NCI-H2029 (cell line): ENCODE results near the gene VNN1.
"Not testable (repeated sequence)": the region's sequence is repeated elsewhere in the genome, so short reads cannot be mapped to it uniquely, and the experiment has no call there.

ENCODE experiments used
- DNase-seq: peaks from one replicate; lab custom pipeline; 2025; lab: John Stamatoyannopoulos, UW

VNN1 gene

DNA sequence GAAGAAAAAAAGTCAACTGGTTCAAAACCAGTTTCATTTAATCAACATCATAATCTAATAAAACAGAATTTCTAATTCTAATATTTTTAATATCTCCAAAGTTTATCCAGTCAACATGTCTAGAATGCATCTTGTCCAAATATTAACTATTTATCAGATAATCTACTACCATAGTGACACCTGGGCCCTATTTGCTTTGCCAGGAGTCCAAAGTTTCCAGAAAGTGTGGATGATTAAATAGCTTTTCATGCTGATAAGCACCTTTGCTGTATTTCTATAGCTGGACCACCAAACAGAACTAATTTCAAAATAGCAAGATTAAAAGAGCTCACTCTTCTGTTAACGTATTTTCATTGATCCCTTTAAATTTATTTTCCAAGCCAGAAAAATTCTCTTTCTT lies 42.6 kb downstream of the VNN1 start:
- no peak for DNase-seq

DNA sequence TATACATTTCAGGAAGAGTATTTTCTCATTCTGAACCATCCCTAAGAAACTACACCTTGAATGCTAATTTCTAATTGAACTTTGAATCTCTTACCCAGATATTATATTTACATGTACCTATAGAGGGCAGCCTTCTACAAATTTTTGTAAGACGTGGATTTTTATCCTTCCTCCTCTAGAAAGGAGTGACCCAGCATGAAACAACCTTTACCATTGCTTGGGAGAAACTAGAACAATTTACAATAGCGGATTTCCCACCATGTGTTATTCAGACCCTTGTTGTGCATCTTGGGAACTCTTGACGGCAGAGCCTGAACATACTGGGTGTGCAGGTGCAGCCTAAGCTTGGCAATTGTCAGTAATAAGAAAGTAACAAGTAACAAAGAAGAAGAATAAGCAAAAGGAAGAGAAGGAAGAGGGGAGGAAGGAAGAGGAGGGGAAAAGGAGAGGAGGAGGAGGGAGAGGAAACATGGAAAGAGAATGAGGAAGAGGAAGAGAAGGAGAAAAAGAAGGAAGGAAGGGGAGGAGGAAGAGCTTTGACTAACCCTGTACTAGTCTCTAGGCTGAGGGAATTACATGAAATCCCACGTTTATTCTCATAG lies 44.1 kb downstream of the VNN1 start:
- peak; percentile 4 for DNase-seq

DNA sequence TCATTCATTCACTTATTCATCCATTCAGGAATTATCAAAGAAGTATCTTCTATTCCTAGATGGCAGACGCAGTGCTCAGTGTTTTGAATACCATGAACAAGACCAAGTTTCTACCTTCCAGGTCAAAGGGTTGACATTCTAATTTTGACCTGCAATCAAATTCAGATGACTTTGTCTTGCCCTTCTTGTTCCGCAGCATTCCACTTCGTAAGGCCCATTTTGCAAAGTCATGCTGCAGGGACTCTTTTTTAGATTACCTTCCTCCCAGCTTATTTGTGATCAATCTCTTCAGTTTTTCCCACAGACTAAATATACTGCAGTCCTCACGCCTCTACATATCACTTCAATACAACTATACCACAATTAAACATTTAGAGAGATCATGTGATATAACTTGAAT lies 47.7 kb downstream of the VNN1 start:
- DNase-seq: no peak

DNA sequence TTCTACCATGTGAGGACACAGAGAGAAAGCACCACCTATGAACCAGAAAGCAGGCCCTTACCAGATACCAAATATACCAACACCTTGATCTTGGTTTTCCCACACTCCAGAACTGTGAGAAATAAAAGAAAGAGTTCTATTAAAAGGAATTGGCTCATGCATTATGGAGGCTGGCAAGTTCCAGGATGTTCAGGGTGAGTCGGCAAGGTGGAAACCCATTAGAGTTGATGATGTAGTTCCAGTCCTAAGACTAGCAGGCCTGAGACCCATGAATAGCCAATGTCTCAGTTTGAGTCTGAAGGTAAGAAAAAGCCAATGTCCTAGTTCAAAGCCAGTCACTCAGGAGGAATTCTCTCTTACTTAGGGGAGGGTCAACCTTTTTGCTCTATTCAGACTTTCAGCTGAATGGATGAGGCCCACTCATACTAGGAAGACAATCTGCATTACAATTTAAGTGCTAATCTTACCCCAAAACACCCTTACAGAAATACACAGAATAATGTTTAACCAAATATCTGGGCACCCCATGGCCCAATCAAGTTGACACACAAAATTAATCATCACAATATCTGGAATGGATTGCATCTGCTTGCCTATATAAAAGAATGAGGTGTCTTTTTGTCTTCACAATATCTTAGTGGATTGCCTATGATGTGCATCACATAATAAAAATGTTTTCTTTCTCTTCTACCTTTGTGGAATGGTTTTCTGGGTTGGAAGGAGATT lies 49.4 kb downstream of the VNN1 start:
- DNase-seq: no peak

DNA sequence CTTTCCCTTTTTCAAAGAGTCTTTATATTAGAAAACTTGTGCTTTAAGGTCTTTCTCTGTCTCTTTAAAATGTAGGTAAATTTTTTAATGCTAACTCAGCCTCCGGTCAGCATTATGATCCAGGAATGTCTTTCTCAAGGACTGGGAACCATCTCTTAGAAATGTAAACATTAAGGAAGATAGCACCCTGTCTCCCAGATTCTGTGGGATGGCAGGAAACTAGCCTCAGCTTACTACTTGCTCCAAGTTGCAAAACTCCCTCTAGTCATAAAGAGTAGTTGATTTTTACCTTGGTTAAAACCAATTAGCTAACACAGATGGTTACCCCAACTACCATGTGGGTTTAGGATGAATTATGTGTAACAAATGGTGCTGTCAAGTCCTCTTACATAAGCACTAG lies 50.2 kb downstream of the VNN1 start:
- DNase-seq: no peak

DNA sequence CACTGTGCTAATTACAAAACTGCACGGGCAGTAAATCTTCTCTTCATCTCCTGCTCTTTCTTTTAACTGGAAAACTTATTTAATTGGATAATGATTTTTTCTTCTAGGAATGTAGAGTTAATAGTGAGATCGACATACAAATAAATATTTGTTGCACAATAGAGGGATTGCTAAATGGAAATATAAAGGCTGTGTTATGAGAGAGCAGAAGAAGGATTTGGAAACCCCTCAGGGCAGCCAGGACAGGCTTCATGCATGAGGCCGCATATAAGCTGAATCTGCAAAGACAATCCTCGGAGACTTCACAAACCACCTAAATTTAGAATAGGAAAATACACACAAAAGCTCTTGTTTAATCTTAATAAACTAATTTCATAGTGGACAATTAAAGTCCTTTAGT lies 51.9 kb downstream of the VNN1 start:
- no peak for DNase-seq

DNA sequence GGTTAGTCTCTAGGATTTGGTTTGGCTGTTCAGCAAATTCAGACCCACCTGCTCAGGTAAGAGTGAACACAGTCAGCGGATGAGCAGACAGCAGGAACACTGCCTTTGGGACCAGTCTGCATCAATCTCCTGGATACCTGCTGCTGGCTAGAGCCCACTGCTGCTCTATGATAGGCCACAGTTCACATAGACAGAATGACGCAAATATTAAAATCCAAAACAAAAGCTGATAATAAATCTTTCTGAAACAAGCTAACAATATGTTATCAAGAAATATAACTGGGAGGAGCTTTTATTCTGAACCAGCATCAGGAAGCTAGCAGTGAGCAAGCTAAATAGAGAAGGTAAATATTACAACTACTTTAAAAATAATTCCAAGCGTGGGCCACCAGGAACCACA lies 54.8 kb downstream of the VNN1 start, which contains the start of gene TAAR1:
Gene TAAR1, minus strand, starts transcription at position 101 of the 400 bp plus-strand sequence. CDS start 13,179 bp downstream, outside the sequence.
- DNase-seq: no peak

DNA sequence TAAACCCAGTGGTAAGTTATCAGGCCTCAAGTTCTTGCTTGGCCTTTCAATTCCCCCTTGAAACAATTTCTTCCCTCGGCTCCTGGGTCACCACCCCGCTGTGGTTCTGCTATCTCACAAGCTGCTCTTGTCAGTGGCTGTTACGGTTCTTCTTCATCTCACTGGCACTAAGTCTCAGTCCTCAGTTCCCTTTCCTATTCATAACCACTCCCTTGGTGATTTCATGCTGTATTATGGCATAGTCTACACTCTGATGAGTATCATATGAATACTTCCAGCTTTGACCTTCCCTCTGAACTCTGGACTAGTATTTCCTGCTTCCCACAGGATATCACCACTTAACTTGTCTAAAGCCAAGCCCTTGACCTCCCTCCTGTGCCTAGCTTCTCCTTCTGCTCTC lies 62.8 kb downstream of the VNN1 start:
- DNase-seq: no peak

DNA sequence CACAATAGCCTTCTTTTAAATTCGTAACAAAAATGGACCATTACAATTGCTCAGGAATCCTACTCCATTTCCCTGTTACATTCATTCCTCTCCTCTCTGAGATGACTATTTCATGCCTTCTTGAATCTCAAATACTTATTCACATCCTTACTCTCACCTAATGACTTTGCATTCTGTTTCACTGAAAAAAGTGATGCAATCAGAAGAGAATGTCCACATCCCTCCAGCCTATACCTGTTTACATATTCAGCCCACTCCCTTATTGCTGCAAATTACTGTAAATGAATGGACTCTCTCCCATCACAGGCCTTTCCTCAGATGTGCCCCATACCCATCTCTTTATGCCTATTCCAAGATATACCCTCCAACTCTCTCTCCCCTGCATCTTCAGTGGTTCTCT lies 63.4 kb downstream of the VNN1 start:
- DNase-seq: no peak

DNA sequence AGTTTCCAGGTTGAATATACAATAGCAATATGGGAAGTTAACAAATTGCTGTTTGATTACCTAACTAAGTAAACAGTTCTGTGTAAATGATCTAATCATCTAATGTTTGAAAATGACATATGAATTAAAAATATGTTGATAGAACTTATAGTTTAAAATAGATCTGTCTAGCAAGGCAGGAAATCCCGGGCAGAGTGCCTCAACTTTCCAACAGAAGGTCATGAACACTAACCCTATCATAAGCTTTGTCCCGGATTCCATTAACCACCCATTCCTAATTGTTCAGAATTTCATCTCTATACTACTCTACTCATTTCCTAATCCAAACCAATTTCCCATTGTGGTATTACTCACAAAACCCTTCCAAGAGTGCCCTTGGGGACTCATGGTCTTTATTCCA lies 65.0 kb downstream of the VNN1 start:
- no peak for DNase-seq

DNA sequence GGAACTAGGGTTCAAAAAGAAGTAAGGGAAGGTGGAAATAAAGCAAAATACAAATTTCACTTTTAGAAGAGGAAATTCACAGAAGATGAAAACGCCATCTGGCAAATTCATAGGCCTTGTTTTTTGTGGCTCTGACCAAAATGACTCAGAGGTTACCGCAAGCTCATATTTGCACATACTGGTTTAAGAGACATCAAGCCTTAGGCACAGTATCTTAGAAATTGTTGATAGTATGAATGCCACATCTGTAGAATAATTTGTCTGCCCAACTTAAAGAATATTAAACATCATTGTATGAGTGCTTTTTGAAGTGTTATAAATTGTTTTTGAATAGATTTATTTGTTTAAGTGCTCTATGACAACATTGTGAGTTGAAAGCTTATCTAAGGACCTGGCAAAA lies 65.5 kb downstream of the VNN1 start:
- DNase-seq: no peak

DNA sequence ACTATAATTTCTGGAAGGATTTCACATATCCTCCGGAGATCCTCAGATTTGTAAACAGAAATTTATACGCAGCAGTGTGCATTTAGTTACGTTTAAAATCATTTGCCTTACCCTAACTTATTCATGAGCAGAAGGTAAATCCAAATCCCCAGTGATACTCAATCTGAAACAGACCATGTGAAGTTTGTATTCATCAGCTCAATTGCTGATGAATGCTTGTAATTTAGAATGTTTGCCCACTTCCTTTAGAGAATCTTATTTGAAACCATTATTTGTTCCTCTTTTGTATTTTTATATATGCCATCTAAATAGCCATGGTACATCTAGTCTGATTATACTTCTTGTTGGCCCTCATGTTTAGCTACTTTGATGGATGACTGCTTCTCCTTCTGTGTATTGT lies 70.3 kb downstream of the VNN1 start:
- no peak for DNase-seq

DNA sequence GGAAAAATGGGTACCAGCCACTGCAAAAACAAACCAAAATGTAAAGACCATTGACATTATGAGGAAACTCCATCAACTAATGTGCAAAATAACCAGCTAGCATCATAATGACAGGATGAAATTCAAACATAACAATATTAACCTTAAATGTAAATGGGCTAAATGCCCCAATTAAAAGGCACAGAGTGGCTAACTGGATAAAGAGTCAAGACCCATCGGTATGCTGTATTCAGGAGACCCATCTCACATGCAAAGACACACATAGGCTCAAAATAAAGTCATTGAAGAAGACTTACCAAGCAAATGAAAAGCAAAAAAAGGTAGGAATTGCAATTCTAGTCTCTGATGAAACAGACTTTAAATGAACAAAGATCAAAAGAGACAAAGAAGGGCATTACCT lies 76.7 kb downstream of the VNN1 start:
- not testable (repeated sequence) for DNase-seq

DNA sequence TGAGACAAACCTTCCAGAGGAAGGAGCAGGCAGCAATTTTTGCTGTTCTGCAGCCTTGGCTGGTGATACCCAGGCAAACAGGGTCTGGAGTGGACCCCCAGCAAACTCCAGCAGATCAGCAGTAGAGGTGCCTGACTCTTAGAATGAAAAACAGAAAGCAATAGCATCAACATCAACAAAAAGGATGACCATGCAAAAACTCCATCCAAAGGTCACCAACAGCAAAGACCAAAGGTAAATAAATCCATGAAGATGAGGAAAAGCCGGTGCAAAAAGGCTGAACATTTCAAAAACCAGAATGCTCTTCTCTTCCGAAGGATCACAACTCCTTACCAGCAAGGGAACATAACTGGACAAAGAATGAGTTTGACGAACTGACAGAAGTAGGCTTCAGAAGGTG lies 77.9 kb downstream of the VNN1 start:
- not testable (repeated sequence) for DNase-seq

DNA sequence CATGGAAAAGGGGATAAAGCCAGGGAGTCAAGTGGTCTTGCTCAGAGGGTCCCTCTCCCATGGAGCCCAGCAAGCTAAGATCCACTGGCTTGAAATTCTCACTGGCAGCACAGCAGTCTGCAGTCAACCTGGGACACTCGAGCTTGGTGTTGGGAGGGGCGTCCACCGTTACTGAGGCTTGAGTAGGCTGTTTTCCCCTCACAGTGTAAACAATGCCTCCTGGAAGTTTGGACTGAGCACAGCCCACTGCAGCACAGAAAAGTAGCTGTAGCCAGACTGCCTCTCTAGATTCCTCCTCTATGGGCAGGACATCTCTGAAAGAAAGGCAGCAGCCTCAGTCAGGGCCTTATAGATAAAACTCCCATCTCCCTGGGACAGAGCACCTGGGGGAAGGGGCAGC lies 78.6 kb downstream of the VNN1 start:
- DNase-seq: not testable (repeated sequence)

DNA sequence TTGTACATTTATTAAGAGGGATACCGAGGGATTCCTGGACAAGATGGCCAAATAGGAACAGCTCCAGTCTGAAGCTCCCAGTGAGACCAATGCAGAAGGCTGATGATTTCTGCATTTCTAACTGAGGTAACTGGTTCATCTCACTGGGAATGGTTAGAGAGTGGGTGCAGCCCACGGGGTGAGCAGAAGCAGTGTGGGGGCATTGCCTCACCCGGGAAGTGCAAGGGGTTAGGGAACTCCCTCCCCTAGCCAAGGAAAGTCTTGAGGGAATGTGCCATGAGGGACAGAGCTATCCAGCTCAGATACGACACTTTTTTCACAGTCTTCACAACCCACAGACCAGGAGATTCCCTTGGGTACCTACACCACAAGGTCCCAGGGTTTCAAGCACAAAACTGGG lies 79.1 kb downstream of the VNN1 start:
- no peak for DNase-seq

DNA sequence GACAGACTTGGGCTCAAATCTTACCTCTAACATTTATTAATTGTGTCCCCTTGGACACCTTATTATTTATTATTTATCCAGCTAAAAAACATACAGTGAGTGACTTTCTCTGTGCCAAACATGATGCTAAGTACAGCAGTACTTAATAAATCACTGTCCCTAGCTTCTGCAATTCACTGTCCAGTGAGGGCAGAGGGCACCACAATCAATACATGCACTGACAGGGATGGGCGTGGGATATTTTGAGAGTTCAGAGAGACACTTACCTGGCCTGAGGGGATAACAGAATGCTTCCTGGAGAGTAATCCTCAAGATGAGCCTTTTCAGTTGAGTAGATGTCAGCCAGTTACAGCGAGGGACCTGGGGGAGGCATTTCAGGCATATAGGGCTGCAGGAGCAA lies 80.5 kb downstream of the VNN1 start:
- no peak for DNase-seq
